Gastrocnemius medialis (tissue), 4 donors: Measurements from ENCODE around the gene AP1G2.

Experiments
- POLR2A ChIP-seq, 2 donors: fragments of 450-650 bp; IDR thresholded peaks; one replicate each; pipeline ENCODE4 v1.6.1; 2017; ENCODE audit warnings: antibody characterized with exemption in 2 of 2, mild to moderate bottlenecking in 2 of 2, moderate library complexity in 2 of 2
- TF ChIP-seq, protein P1 (sequence below), 5 experiments: fragments of 450-650 bp in 3 of 5; fragments of 200-600 bp in 2 of 5; sonication (generic) in 2 of 5; IDR thresholded peaks in 4 of 5; conservative IDR thresholded peaks in 1 of 5; 1 replicate in 4 of 5; 2 replicates in 1 of 5; pipeline ENCODE4 v1.5.1; 2016 to 2019; ENCODE audit warnings: antibody characterized with exemption in 5 of 5, mild to moderate bottlenecking in 3 of 5, moderate library complexity in 3 of 5

DNA sequence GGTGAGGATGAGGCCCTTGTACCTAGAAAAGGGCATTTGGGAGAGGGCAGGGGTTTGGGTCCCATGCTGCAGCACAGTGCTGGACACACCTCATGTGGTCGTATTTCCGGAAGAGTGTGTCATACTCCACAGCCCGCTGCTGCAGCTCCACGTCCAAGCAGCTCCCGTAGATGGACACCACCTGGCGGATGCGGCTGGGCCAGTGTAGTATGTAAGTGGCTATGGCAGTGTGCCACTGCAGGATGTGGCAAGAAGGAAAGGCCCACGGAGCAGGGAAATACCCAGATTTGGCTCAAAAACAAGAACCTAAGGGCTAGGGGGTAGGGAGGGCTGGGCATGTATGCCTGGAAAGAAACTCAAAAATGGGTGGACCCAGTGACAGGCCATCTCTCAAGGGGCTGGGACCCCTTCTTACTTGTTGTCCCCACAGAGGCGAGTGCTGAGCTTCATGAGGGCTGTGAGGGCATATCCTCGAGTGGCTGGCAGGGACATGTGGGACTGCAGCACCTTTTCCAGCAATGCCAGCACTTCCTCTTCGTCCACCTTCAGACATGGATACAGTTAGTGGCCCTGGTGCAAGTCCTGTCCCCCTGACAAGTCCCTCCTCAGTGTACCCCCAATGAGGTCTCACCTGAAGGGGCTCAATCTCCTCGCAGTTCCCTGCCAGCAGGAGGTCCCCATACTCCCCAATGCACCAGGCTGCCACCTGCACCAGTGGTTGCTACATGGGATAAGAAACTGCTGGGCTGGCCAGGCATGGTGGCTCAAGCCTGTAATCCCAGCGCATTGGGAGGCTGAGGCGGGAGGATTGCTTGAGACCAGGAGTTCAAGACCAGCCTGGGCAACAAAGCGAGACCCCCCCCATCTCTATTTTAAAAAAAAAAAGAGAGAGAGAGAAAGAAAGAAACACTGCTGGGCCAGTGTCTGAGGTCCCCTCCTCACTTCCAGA is 5.4 kb downstream of the AP1G2 start:
- TF ChIP-seq, protein P1, sequence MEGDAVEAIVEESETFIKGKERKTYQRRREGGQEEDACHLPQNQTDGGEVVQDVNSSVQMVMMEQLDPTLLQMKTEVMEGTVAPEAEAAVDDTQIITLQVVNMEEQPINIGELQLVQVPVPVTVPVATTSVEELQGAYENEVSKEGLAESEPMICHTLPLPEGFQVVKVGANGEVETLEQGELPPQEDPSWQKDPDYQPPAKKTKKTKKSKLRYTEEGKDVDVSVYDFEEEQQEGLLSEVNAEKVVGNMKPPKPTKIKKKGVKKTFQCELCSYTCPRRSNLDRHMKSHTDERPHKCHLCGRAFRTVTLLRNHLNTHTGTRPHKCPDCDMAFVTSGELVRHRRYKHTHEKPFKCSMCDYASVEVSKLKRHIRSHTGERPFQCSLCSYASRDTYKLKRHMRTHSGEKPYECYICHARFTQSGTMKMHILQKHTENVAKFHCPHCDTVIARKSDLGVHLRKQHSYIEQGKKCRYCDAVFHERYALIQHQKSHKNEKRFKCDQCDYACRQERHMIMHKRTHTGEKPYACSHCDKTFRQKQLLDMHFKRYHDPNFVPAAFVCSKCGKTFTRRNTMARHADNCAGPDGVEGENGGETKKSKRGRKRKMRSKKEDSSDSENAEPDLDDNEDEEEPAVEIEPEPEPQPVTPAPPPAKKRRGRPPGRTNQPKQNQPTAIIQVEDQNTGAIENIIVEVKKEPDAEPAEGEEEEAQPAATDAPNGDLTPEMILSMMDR (IDR thresholded peaks at IDR 0.05 in 4 of 5, conservative IDR thresholded peaks at IDR 0.05 in 1 of 5) = no peak
- no peak for TF ChIP-seq POLR2A (IDR thresholded peaks at IDR 0.05)
